ENCODE measurements around the gene GIMAP7. TPM values are rescaled to one million over a fixed set of nuclear protein-coding genes. Genes with fewer than 3 reads are reported as not detected.
"Not testable (repeated sequence)": the region's sequence is repeated elsewhere in the genome, so short reads cannot be mapped to it uniquely, and the experiment has no call there.

GIMAP7 gene
- polyA plus RNA-seq, 1 donor from 2014 or later = not detected

- Histone ChIP-seq H3K9ac (ENCODE audit: low read length) (no peak overlapping the region), H3K9me3 (ENCODE audit: low read length) (no peaks in the 10 kb centered on the region), H3K27ac (ENCODE audit: low read length) (no peak overlapping the region), H3K36me3 (ENCODE audit: insufficient read depth, low read length) (no peaks in the 10 kb centered on the region), H3K9me2 (ENCODE audit: insufficient read depth, low read length) (no peaks in the 10 kb centered on the region), H3F3A (ENCODE audit: insufficient read depth, low read length, poor library complexity, severe bottlenecking) (no peaks in the 10 kb centered on the region), H4K20me1 (ENCODE audit: insufficient read depth) (no peaks in the 10 kb centered on the region), H3K4me2 (ENCODE audit: low read length) (no peak overlapping the region), H2AFZ (ENCODE audit: low read depth, low read length) (no peak overlapping the region), H3K79me2 (replicated peaks; ENCODE audit: insufficient read depth, low read length) (no peaks in the 10 kb centered on the region), H3K4me3 (ENCODE audit: low read length) (no peak overlapping the region), H3K27me3 (ENCODE audit: insufficient read depth, low read depth, low read length) (no peaks in the 10 kb centered on the region)
- no peak for TF ChIP-seq REST (IDR thresholded peaks at IDR 0.05; ENCODE audit: borderline replicate concordance)
- no peak for TF ChIP-seq MXI1 (conservative IDR thresholded peaks at IDR 0.05; ENCODE audit: poor library complexity, severe bottlenecking)
- no peak for TF ChIP-seq TAF1 (IDR thresholded peaks at IDR 0.05; ENCODE audit: low read depth)
Measured at GRCh38 chr7:150520145-150520544, 5.5 kb downstream of the GIMAP7 start.

- not testable (repeated sequence) for H3K9me2 ChIP-seq (ENCODE audit: insufficient read depth, low read length); H3K4me3 ChIP-seq (ENCODE audit: low read length); H3K27me3 ChIP-seq (ENCODE audit: insufficient read depth, low read depth, low read length); H3K27ac ChIP-seq (ENCODE audit: low read length); H2AFZ ChIP-seq (ENCODE audit: low read depth, low read length); H4K20me1 ChIP-seq (ENCODE audit: insufficient read depth); H3K9ac ChIP-seq (ENCODE audit: low read length); H3K36me3 ChIP-seq (ENCODE audit: insufficient read depth, low read length); H3K9me3 ChIP-seq (ENCODE audit: low read length); H3K4me2 ChIP-seq (ENCODE audit: low read length); H3F3A ChIP-seq (ENCODE audit: insufficient read depth, low read length, poor library complexity, severe bottlenecking); H3K79me2 ChIP-seq (replicated peaks; ENCODE audit: insufficient read depth, low read length)
Measured at GRCh38 chr7:150522931-150523330, 8.3 kb downstream of the GIMAP7 start.

GRCh38 chr7:150524018-150524417 is 9.3 kb downstream of the GIMAP7 start:
- H3K9me3 ChIP-seq (ENCODE audit: low read length) = no peaks in the 10 kb centered on the region

More at GRCh38 chr7:150524018-150524417, 9.3 kb downstream of the GIMAP7 start:
- no peak for TF ChIP-seq EZH2 (IDR thresholded peaks at IDR 0.05; ENCODE audit: borderline replicate concordance, insufficient read depth, low read length, poor library complexity, severe bottlenecking)
- no peak for TF ChIP-seq TAF1 (IDR thresholded peaks at IDR 0.05; ENCODE audit: low read depth)
- TF ChIP-seq CTCF (IDR thresholded peaks at IDR 0.05; ENCODE audit: poor library complexity, severe bottlenecking) = no peak
- TF ChIP-seq MXI1 (conservative IDR thresholded peaks at IDR 0.05; ENCODE audit: poor library complexity, severe bottlenecking) = no peak
- no peak for TF ChIP-seq EP300 (conservative IDR thresholded peaks at IDR 0.05; ENCODE audit: poor library complexity, severe bottlenecking)
- TF ChIP-seq RAD21 (conservative IDR thresholded peaks at IDR 0.05) = no peak
- no peak for TF ChIP-seq POLR2AphosphoS5 (IDR thresholded peaks at IDR 0.05)
- no peak for TF ChIP-seq SMC3 (conservative IDR thresholded peaks at IDR 0.05; ENCODE audit: poor library complexity)
- TF ChIP-seq REST (IDR thresholded peaks at IDR 0.05; ENCODE audit: borderline replicate concordance) = no peak
- H3K79me2 ChIP-seq (replicated peaks; ENCODE audit: insufficient read depth, low read length) = no peaks in the 10 kb centered on the region
- no peaks in the 10 kb centered on the region for H4K20me1 ChIP-seq (ENCODE audit: insufficient read depth)
- no peak overlapping the region for H3K27ac ChIP-seq (ENCODE audit: low read length)
- no peak overlapping the region for H3K4me3 ChIP-seq (ENCODE audit: low read length)
- no peaks in the 10 kb centered on the region for H3F3A ChIP-seq (ENCODE audit: insufficient read depth, low read length, poor library complexity, severe bottlenecking)
- no peak overlapping the region for H3K4me2 ChIP-seq (ENCODE audit: low read length)
- no peak overlapping the region for H3K9ac ChIP-seq (ENCODE audit: low read length)
- H2AFZ ChIP-seq (ENCODE audit: low read depth, low read length) = no peak overlapping the region
- H3K9me2 ChIP-seq (ENCODE audit: insufficient read depth, low read length) = no peaks in the 10 kb centered on the region
- no peaks in the 10 kb centered on the region for H3K36me3 ChIP-seq (ENCODE audit: insufficient read depth, low read length)
- no peaks in the 10 kb centered on the region for H3K27me3 ChIP-seq (ENCODE audit: insufficient read depth, low read depth, low read length)
